Panc1 (cell line): ENCODE data around the gene RNF144B. TPM values are rescaled to one million over a fixed set of nuclear protein-coding genes. Genes with fewer than 3 reads are reported as not detected.

ENCODE experiments used
- ATAC-seq: fragments of 200-7000 bp; cut with Tn5 transposase; 2 replicates; pipeline ENCODE4 v1.9.1; 2020; ENCODE audit warnings: mild to moderate bottlenecking, moderate library complexity
- BruUV-seq: library from RNA; stranded (reverse); fragments of 400-500 nt; replicated peaks from 2 replicates; lab custom pipeline; 2021; lab: Mats Ljungman, UMichigan
- CTCF ChIA-PET: fragments of 300-600 bp; sonication (Branson Sonifier 250); formaldehyde crosslinking; loops from one replicate; lab custom pipeline; 2022; ENCODE audit warnings: antibody characterized with exemption; lab: Charles Lee
- POLR2A ChIA-PET: fragments of 300-600 bp; sonication (Branson Sonifier 250); formaldehyde crosslinking; loops from one replicate; lab custom pipeline; 2022; ENCODE audit warnings: antibody characterized with exemption; lab: Charles Lee
- DNase-seq: peaks from one replicate; pipeline ENCODE4 v3.0.0-alpha.2; 2010; ENCODE audit warnings: low read depth, low spot score
- H3K27ac ChIP-seq: 2 replicates; pipeline ENCODE4 v1.5.1; 2011; ENCODE audit warnings: mild to moderate bottlenecking, low read length, inconsistent platforms
- H3K27me3 ChIP-seq: fragments of 200-500 bp; sonication (Bioruptor generic); 2 replicates; pipeline ENCODE4 v1.6.0; 2014; ENCODE audit warnings: low read length, inconsistent platforms; ENCODE audit not compliant: control insufficient read depth, insufficient read depth
- H3K36me3 ChIP-seq: fragments of 200-500 bp; sonication (Bioruptor generic); 2 replicates; pipeline ENCODE4 v1.5.1; 2014; ENCODE audit warnings: inconsistent platforms, mild to moderate bottlenecking, low read length, moderate library complexity; ENCODE audit not compliant: control insufficient read depth, insufficient read depth
- H3K4me1 ChIP-seq: 2 replicates; pipeline ENCODE4 v1.5.1; 2011; ENCODE audit warnings: inconsistent platforms, mild to moderate bottlenecking, low read length, moderate library complexity; ENCODE audit not compliant: control insufficient read depth, insufficient read depth
- H3K4me3 ChIP-seq, 2 experiments: 2 replicates each; pipeline ENCODE4 v1.5.1; 2011 to 2012; ENCODE audit warnings: low read depth in 2 of 2, low read length in 2 of 2, mild to moderate bottlenecking in 2 of 2, inconsistent platforms in 1 of 2, moderate library complexity in 1 of 2
- H3K9me3 ChIP-seq: fragments of 200-500 bp; sonication (Bioruptor generic); 2 replicates; pipeline ENCODE4 v1.5.1; 2014; ENCODE audit warnings: low read depth, mild to moderate bottlenecking, inconsistent platforms, low read length, moderate library complexity; ENCODE audit not compliant: control insufficient read depth, insufficient read depth
- POLR2AphosphoS5 ChIP-seq: IDR thresholded peaks from 2 replicates; pipeline ENCODE4 v1.6.1; 2012; ENCODE audit warnings: mild to moderate bottlenecking, low read depth, low read length, moderate library complexity
- SIN3A ChIP-seq: IDR thresholded peaks from 2 replicates; pipeline ENCODE4 v1.6.1; 2012; ENCODE audit warnings: low read depth, mild to moderate bottlenecking, low read length, moderate library complexity, borderline replicate concordance; ENCODE audit not compliant: insufficient read depth
- TCF7L2 ChIP-seq: IDR thresholded peaks from 2 replicates; pipeline ENCODE4 v1.6.1; 2011; ENCODE audit warnings: mild to moderate bottlenecking, low read depth, low read length, inconsistent platforms
- in situ Hi-C: cut with HindIII; loops from 2 replicates; pipeline ENCODE4 v1.10.0; 2016; ENCODE audit warnings: low sequenced_read_pairs, low pct_unique_long_range_greater_than_20kb
- intact Hi-C: fragments of 100-400 bp; cut with micrococcal nuclease; formaldehyde crosslinking; loops from one replicate; pipeline ENCODE4 v1.10.0; 2022; ENCODE audit not compliant: unreplicated experiment
- total RNA-seq: library from RNA; stranded (reverse); gene quantifications from one replicate; pipeline ENCODE4 v1.2.1, GENCODE V29; 2021; ENCODE audit not compliant: unreplicated experiment
- TF ChIP-seq, protein P1 (sequence below), 2 experiments: IDR thresholded peaks; 2 replicates each; pipeline ENCODE4 v1.6.1; 2011 to 2012; ENCODE audit warnings: low read depth in 2 of 2, control low read depth in 1 of 2, low read length in 1 of 2, mild to moderate bottlenecking in 1 of 2, moderate library complexity in 1 of 2; ENCODE audit not compliant: insufficient read depth in 1 of 2
- TF ChIP-seq, protein P2 (sequence below): fragments of 450-650 bp; IDR thresholded peaks from 2 replicates; pipeline ENCODE4 v1.5.1; 2017; ENCODE audit warnings: mild to moderate bottlenecking

The RNF144B gene
- total RNA-seq, 1 experiment from 2014 or later: 5.6 TPM

DNA sequence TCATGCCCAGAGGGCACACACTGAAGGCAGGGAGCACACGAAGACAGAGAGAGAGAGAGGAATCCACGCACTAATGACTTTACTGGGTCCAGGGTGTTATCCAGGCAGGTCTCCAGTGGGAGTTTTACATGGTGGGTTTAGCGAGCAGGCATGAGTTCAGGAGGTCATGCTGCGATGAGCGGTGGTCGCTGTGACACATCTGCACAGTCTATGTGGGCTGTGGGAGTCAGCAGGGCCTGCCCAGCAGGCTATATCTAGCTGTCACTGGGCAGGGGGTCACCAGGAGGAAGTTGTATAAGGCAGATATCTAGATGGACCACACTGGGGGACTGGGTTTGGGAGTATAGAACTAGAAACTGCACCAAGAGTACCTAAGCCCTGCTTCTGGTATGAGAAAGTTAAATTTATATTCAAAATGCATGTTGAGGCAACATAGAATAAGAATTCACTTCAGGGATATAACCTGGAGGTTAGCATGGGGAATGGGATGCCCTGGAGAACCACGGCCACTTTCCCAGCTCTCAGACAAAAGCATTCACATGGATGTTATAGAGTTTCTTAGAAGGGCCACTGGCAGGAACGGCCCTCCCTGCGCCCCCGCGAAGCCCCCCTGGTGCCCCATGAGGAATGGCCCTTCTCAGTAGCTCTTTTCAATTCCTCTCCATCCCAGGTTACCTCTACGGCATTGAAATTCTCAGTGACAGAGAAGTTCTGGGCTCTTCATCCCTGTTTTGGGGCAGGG lies 113.9 kb downstream of the RNF144B start:
- Histone ChIP-seq H3K4me1 (no peaks in the 10 kb centered on the region; the same call in 1 of the 2 replicates), H3K4me3 (no peak overlapping the region), H3K9me3 (no peaks in the 10 kb centered on the region), H3K27ac (no peak overlapping the region), H3K36me3 (no peaks in the 10 kb centered on the region), H3K27me3 (no peaks in the 10 kb centered on the region)
- BruUV-seq: no TSS peak
- intact Hi-C loops (no loop called here), in situ Hi-C loops (no loop called here)
- ChIA-PET CTCF (no interaction called here), POLR2A (no interaction called here)
- TF ChIP-seq POLR2AphosphoS5 (no peak), SIN3A (no peak)
- TF ChIP-seq, protein P1, sequence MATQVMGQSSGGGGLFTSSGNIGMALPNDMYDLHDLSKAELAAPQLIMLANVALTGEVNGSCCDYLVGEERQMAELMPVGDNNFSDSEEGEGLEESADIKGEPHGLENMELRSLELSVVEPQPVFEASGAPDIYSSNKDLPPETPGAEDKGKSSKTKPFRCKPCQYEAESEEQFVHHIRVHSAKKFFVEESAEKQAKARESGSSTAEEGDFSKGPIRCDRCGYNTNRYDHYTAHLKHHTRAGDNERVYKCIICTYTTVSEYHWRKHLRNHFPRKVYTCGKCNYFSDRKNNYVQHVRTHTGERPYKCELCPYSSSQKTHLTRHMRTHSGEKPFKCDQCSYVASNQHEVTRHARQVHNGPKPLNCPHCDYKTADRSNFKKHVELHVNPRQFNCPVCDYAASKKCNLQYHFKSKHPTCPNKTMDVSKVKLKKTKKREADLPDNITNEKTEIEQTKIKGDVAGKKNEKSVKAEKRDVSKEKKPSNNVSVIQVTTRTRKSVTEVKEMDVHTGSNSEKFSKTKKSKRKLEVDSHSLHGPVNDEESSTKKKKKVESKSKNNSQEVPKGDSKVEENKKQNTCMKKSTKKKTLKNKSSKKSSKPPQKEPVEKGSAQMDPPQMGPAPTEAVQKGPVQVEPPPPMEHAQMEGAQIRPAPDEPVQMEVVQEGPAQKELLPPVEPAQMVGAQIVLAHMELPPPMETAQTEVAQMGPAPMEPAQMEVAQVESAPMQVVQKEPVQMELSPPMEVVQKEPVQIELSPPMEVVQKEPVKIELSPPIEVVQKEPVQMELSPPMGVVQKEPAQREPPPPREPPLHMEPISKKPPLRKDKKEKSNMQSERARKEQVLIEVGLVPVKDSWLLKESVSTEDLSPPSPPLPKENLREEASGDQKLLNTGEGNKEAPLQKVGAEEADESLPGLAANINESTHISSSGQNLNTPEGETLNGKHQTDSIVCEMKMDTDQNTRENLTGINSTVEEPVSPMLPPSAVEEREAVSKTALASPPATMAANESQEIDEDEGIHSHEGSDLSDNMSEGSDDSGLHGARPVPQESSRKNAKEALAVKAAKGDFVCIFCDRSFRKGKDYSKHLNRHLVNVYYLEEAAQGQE (IDR thresholded peaks at IDR 0.05; ENCODE audit: insufficient read depth in 1 of 2, low read depth in 2 of 2, low read length in 1 of 2): no peak
- TF ChIP-seq, protein P2, sequence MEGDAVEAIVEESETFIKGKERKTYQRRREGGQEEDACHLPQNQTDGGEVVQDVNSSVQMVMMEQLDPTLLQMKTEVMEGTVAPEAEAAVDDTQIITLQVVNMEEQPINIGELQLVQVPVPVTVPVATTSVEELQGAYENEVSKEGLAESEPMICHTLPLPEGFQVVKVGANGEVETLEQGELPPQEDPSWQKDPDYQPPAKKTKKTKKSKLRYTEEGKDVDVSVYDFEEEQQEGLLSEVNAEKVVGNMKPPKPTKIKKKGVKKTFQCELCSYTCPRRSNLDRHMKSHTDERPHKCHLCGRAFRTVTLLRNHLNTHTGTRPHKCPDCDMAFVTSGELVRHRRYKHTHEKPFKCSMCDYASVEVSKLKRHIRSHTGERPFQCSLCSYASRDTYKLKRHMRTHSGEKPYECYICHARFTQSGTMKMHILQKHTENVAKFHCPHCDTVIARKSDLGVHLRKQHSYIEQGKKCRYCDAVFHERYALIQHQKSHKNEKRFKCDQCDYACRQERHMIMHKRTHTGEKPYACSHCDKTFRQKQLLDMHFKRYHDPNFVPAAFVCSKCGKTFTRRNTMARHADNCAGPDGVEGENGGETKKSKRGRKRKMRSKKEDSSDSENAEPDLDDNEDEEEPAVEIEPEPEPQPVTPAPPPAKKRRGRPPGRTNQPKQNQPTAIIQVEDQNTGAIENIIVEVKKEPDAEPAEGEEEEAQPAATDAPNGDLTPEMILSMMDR: no peak
- DNase-seq: no peak
- ATAC-seq: no peak

DNA sequence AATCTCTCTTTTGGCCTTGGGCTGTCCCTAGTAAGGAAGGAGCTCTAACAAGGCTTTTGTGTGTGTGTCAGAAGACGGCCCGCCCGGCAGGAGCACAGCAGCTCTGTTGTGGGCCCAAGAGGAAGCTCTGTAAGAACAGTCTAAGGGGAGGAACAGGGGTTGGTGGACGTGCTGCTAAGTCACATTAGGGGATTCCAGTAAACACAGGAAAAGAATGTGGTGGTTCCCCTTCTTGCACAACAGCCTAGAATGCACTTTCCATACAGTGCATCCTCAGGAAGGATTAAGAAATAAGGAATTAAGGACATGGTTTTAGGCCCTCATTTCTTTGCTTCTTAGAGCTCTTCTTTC lies 114.5 kb downstream of the RNF144B start:
- H3K4me1 ChIP-seq: no peaks in the 10 kb centered on the region; the same call in 1 of the 2 replicates
- no peaks in the 10 kb centered on the region for H3K36me3 ChIP-seq
- ChIA-PET POLR2A (no interaction called here), CTCF (no interaction called here)
- H3K4me3 ChIP-seq: no peak overlapping the region
- H3K27ac ChIP-seq: no peak overlapping the region
- no TSS peak for BruUV-seq
- DNase-seq: no peak
- ATAC-seq: no peak
- intact Hi-C loops: no loop called here
- H3K9me3 ChIP-seq: no peaks in the 10 kb centered on the region
- H3K27me3 ChIP-seq: no peaks in the 10 kb centered on the region
- in situ Hi-C loops: no loop called here
- TF ChIP-seq TCF7L2 (no peak), POLR2AphosphoS5 (no peak), SIN3A (no peak)
- TF ChIP-seq, protein P1 (IDR thresholded peaks at IDR 0.05; ENCODE audit: insufficient read depth in 1 of 2, low read depth in 2 of 2, low read length in 1 of 2): no peak
- TF ChIP-seq, protein P2: no peak
